Epidermal melanocyte (primary cell): ENCODE measurements around the gene CTSC.
"Not testable (repeated sequence)": the region's sequence is repeated elsewhere in the genome, so short reads cannot be mapped to it uniquely, and the experiment has no call there.

Experiments used
- DNase-seq: peaks from one replicate; pipeline ENCODE4 v3.0.0; 2011; ENCODE audit warnings: low spot score; ENCODE audit not compliant: insufficient read length

CTSC gene

DNA sequence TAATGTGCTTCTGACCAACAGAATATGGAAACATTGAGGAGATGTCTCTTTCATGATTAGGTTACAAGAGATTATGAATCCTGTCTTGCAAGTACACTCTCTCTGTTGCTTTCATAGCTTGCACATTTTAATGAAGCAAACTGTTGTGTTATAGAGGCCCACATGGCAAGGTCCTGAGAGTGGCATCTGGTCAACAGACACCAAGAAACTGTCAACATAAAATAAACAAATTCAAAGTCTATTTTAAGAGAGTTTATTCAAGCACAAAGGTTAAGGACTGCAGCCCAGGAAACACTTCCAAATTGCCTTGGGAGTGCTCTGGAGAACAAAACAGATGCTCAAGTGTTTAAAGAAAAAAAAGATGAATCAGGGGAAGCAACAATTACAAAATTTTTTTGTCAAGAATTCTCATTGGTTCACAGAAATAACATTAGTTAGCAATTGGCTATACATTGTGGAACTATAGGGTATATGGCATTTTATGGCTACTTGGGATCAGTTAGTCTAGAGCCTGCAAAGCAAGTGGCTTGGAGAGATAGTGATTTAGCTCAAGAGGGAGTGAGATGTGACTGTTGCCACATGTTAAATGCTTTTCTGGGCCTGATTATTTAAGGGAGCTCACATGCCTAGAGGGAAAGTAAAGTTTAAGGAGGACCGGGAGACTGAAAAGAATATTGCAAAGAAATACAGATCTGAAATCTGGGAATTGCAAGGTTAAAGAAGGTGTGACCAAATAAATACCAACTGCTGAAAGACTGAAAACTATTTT is 54.6 kb downstream of the CTSC start:
- no peak for DNase-seq

DNA sequence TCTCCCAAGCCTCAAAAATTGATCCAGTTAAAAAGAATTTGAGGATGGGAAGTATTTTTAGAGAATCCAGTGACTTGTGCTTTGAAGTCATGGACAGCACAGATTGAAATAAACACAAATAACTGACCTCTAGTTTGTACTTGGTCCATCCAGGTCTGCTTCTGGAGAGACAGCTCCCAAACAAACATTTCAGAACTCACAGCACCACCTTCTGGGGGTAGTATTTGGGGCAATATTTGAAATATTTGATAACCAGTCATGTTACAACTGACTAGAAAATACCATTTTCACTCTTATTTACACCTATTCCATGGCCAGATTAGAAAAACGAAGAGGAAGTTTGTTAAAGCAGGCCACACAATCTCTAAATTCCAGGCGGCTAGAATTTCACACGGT is 56.2 kb downstream of the CTSC start:
- no peak for DNase-seq

DNA sequence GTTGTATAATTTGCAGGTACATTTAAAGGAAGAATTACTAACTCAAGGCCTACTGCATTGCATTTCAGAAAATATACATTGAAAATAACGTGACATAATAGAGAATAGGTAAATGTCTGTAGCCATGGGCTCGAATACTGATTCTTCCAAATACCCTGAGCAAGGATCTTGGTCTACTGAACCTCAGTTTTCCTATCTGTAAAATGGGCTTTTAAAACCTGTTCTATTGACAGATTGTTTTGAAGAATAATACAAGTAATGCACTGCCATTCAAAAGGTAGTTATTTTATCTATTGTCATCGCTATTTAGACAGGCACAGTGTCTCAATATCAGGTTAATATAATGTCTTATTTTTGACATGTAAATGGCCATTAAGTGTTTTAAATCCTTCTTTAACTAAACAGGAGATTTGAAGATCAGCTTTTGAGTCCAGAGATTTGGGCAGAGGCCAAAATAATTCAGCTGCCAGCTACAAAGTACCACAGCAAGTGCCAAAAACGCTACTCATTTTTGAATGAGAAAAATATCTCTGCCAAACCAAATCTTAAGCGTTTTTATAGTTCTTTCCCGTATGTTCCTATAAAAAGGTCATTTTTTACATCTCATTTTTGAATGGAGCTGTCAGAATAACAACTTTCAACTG is 56.7 kb downstream of the CTSC start:
- DNase-seq: no peak

DNA sequence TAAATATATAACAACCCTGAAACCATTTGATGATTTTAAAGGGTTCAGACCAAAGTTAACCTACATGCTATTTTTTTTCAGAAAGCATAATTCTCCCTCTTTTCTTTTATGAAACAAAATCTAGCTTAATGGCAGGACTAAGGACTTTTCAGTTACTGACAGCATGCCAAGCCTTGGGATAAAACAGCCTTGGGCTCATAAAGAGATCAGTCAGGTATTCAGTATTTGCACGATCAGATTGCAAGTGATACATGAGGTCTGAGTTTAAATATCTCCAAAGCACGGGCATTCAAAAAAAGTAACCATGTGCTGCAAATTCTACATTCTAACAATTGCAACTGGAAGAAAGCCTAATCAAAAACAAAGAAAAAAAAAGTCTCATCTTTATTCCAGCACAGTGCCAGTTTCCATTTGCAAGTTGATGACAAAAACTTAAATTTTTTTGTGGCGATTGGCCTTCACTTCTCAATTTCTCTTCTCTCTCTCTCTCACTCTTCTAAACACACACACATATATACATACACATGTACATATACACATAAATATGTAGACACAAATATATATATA is 60.1 kb downstream of the CTSC start:
- DNase-seq: no peak

DNA sequence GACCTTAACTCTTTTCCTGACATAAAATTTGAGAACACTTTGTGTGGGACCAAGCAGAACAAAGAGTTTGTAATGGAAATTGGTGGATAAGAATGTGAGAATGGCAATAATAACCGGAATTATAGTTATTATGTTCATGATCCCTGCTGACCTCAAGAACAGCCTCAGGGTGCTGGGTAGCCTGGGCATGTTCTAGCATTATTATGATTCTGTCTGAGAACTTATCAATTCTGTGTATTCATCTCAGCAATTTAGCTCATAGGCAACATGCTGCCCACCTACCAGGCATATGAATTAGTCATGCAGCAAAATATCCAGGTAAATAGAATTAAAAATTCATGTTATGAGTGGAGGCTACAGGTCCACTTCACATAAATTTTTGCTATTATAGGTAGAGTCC is 61.9 kb downstream of the CTSC start:
- DNase-seq: no peak

DNA sequence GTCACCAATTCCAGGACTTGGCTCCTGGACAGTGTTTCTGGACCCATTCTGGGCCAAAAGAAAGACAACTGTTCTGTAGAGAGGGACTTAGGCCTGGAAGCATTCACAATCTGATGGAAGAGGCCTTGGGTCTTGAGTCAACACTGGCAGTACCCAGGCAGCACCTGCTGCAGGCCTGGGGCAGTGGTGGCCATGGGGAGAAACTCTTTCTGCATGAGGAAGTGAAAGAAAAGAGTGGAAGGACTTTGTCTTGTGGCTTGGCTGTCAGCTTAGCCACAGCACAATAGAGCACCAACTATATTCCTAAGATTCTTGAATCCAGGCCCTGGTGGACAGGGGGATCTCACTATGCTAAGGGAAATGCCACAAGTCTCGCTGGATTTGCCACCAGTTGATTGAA is 70.6 kb downstream of the CTSC start:
- no peak for DNase-seq

DNA sequence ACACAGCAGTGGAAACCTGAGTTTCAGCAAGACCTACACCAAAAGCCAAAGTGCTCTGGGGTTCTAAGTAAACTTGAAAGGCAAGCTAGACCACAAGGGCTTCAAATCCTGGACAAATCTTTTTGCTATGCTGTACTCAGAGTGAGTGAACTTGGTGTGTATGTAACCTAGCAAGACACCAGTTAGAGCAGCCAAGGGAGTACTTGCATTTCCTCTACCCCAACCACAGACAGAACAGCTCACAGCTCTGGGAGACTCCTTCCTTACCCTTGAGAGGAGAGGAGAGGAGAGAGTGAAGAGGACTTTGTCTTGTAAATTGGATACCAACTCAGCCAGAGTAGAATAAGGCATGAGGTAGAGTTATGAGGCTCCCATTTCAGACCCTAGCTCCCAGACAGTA is 71.4 kb downstream of the CTSC start:
- no peak for DNase-seq

DNA sequence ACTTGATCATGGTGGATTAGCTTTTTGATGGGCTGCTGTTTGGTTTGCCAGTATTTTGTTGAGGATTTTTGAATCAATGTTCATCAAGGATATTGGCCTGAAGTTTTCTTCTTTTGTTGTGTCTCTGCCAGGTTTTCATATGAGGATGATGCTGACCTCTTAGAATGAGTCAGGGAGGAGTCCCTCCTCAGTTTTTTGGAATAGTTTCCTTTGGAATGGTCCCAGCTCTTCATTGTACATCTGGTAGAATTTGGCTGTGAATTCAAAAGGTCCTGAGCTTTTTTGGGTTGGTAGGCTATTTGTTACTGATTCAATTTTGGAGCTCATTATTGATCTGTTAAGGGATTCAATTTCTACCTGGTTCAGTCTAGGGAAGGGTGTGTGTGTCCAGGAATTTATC is 78.1 kb downstream of the CTSC start:
- DNase-seq: no peak

DNA sequence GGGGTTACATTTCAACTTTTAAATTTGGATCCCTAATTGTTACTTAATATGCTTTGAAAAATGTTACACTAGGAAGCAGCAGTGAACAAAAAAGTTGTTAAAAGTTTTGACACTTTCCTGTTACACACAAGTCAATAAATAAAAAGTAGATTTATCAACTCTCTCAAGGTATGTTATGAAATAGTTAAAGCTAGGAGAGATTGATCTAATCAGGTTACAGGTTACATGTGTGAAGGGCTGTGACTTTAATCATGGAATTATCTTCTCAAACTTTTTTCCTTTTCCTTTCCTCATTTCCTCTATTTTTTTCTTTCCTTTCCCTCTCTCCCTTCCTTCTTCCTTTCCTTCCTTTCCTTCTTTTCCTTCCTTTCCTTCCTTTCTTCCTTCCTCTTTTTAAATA is 85.3 kb downstream of the CTSC start:
- DNase-seq: no peak

DNA sequence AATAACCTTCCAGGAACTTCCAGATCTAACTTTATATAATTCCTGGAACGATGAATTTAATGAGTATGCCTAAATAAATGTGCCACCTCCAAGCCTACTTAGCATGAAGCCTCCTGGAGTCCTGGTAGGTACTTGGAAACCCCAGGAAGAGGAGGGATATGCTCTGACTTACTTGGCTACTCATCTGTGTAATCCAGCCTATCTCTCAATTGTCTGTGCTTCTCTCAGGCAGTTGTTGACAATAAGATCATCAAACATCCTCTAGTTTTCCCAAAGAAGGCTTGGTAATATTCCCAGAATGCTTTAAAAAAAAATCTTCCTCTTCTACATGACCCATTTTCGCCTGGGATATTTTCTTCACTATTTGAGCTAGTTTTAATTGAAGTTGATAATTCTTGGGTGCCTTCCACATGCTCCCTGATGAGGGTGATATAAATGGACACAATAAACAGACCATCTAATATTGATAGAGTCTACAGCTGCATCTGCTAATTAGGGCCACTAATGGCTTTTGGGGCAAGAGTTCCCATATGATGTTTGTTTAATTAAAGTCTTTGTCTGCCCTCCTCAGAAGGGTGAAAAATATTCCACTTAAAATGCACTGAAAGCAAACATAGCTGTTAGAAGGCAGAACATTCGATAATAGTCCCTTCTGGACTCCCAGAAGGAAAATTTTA is 86.8 kb downstream of the CTSC start:
- no peak for DNase-seq

DNA sequence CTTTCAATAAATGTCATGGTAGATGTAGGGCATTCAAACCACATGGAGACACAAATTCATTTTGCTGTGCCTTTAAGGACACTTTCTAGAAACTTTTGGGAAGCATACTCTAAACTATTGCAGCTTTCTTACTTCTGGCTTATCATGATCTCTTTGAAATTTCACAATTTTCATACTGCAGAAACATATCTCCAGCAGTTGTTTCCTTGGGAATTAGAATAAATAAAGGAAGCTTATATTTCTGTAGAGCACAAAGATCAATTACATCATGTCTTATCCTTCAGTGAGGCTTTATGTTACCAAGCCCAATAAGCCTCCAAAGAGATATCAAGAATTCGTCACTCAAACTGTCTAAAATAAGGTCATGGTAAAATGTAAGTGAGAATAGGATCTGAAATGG is 87.8 kb downstream of the CTSC start:
- no peak for DNase-seq

DNA sequence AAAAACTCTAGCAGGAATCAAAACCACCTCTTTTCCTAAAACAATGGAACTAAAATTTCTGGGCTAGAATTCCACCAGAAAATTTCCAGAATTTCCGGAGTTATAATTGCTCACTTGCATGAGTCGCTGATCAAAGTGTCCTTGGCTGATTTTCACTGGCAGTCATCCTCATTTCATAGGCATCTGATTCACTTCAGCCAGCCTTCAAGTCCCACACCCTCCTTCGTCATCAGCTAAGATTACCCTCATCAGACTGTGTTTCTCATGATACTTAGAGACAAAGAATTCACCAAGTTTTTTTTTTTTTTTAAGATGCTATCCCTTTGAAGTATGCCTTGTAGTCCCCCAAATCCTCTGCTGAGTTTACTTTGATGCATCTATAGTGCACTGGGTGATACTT is 90.8 kb downstream of the CTSC start:
- DNase-seq: no peak

DNA sequence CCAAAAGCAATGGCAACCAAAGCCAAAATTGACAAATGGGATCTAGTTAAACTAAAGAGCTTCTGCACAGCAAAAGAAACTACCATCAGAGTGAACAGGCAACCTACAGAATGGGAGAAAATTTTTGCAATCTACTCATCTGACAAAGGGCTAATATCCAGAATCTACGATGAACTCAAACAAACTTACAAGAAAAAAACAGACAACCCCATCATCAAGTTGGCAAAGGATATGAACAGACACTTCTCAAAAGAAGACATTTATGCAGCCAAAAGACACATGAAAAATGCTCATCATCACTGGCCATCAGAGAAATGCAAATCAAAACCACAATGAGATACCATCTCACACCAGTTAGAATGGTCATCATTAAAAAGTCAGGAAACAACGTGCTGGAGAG is 92.0 kb downstream of the CTSC start:
- not testable (repeated sequence) for DNase-seq
